K562 (cell line): Measurements from ENCODE around the gene LCE1E. TPM values are rescaled to one million over a fixed set of nuclear protein-coding genes. Genes with fewer than 3 reads are reported as not detected.

Experiments
- ATAC-seq: fragments of 200-7000 bp; cut with Tn5 transposase; 3 replicates; pipeline ENCODE4 v1.9.1; 2020; ENCODE audit warnings: moderate library complexity
- BruUV-seq: library from RNA; stranded (reverse); fragments of 400-500 nt; replicated peaks from 2 replicates; lab custom pipeline; 2021; lab: Mats Ljungman, UMichigan
- CTCF ChIA-PET: fragments of 300-600 bp; formaldehyde crosslinking; extraction: SDS; loops from one replicate; lab custom pipeline; 2021; ENCODE audit warnings: low intra/inter-chr PET ratio; lab: Yijun Ruan, JAX
- POLR2A ChIA-PET: fragments of 300-600, 350-650 bp; sonication (Branson Sonifier 250); formaldehyde crosslinking; extraction: SDS; loops from one replicate; lab custom pipeline; 2021; ENCODE audit warnings: antibody characterized with exemption, inconsistent platforms; lab: Yijun Ruan, JAX
- DNase-seq, 4 experiments: peaks; one replicate each; pipeline versions ENCODE4 v3.0.0 to v3.0.0-alpha.2; 2011 to 2018; ENCODE audit warnings: low spot score in 3 of 4, mixed read lengths in 3 of 4; ENCODE audit errors: extremely low read depth in 1 of 4
- FAIRE-seq: peaks from 2 replicates; lab custom pipeline; 2011; peaks lifted over from hg19 to GRCh38; lab: Jason Lieb, UNC
- H2AFZ ChIP-seq: 2 replicates; pipeline ENCODE4 v1.6.0; 2011; ENCODE audit warnings: low read depth, low read length, control low read depth, inconsistent platforms
- H3K27ac ChIP-seq: fragments of 200-600 bp; 3 replicates; pipeline ENCODE4 v1.8.0; 2011; ENCODE audit warnings: low read depth, mild to moderate bottlenecking, control low read depth, inconsistent platforms, low read length, moderate library complexity, mixed read lengths; ENCODE audit errors: extremely low read depth
- H3K27me3 ChIP-seq, 2 experiments: fragments of 300-600 bp in 1 of 2; 2 replicates in 1 of 2; 3 replicates in 1 of 2; pipeline versions ENCODE4 v1.6.0 to v1.8.0; 2011; ENCODE audit warnings: inconsistent platforms in 2 of 2, low read length in 2 of 2, mild to moderate bottlenecking in 1 of 2, mixed read lengths in 1 of 2, moderate library complexity in 1 of 2; ENCODE audit not compliant: control insufficient read depth in 2 of 2, insufficient read depth in 2 of 2
- H3K36me3 ChIP-seq: fragments of 300-600 bp; 3 replicates; pipeline ENCODE4 v1.8.0; 2011; ENCODE audit warnings: mild to moderate bottlenecking, low read length, inconsistent platforms; ENCODE audit not compliant: control insufficient read depth, insufficient read depth
- H3K4me1 ChIP-seq, 2 experiments: fragments of 200-600 bp in 1 of 2; replicated peaks in 1 of 2; 2 replicates in 1 of 2; 3 replicates in 1 of 2; pipeline versions ENCODE4 v1.5.1 to v1.8.0; 2011; ENCODE audit warnings: inconsistent platforms in 2 of 2, low read length in 2 of 2, mild to moderate bottlenecking in 1 of 2, mixed read lengths in 1 of 2, moderate library complexity in 1 of 2; ENCODE audit not compliant: control insufficient read depth in 2 of 2, insufficient read depth in 2 of 2
- H3K4me2 ChIP-seq: 2 replicates; pipeline ENCODE4 v1.6.1; 2011; ENCODE audit warnings: low read length, control low read depth, inconsistent platforms, mixed read lengths; ENCODE audit not compliant: insufficient read depth
- H3K4me3 ChIP-seq: fragments of 200-600 bp; sonication (generic), shearing (Covaris generic); 2 replicates; pipeline ENCODE4 v1.5.1; 2016; ENCODE audit warnings: control low read depth, inconsistent platforms
- H3K79me2 ChIP-seq: fragments of 200-600 bp; 3 replicates; pipeline ENCODE4 v1.8.0; 2011; ENCODE audit warnings: low read length, inconsistent platforms; ENCODE audit not compliant: control insufficient read depth, insufficient read depth
- H3K9ac ChIP-seq, 2 experiments: 2 replicates each; pipeline versions ENCODE4 v1.6.0 to v1.6.1; 2011; ENCODE audit warnings: low read depth in 2 of 2, low read length in 2 of 2, control low read depth in 1 of 2, inconsistent platforms in 1 of 2, mild to moderate bottlenecking in 1 of 2, mixed read lengths in 1 of 2; ENCODE audit not compliant: insufficient read depth in 1 of 2
- H3K9me1 ChIP-seq: one replicate; pipeline ENCODE4 v1.6.0; 2011; ENCODE audit warnings: inconsistent platforms, mild to moderate bottlenecking, low read length, moderate library complexity; ENCODE audit not compliant: control insufficient read depth, insufficient read depth
- H3K9me3 ChIP-seq: replicated peaks from 2 replicates; pipeline ENCODE4 v1.5.1; 2011; ENCODE audit warnings: low read depth, low read length, inconsistent platforms; ENCODE audit not compliant: control insufficient read depth, insufficient read depth
- H4K20me1 ChIP-seq: replicated peaks from 2 replicates; pipeline ENCODE4 v1.6.1; 2011; ENCODE audit warnings: low read length, inconsistent platforms, mixed read lengths; ENCODE audit not compliant: control insufficient read depth, insufficient read depth
- CTCF ChIP-seq, 3 experiments: IDR thresholded peaks in 2 of 3; conservative IDR thresholded peaks in 1 of 3; 2 replicates each; pipeline ENCODE4 v1.5.1; 2011 to 2012; ENCODE audit warnings: low read length in 3 of 3, mild to moderate bottlenecking in 3 of 3, control low read depth in 2 of 3, improper control_type of control experiment in 1 of 3, inconsistent platforms in 1 of 3, low read depth in 1 of 3, mixed read lengths in 1 of 3, moderate library complexity in 1 of 3; ENCODE audit not compliant: insufficient read depth in 2 of 3
- ILF3 ChIP-seq: fragments of 450-650 bp; IDR thresholded peaks from 2 replicates; pipeline ENCODE4 v1.6.1; 2018; ENCODE audit warnings: antibody characterized with exemption, mild to moderate bottlenecking, moderate library complexity, borderline replicate concordance
- KDM5B ChIP-seq: fragments of 200-600 bp; sonication (generic); IDR thresholded peaks from 2 replicates; pipeline ENCODE4 v1.6.1; 2012; ENCODE audit warnings: low read depth, mild to moderate bottlenecking, moderate library complexity, low read length, control low read depth, inconsistent platforms; ENCODE audit not compliant: insufficient replicate concordance
- MECOM ChIP-seq: fragments of 250-450 bp; sonication (Bioruptor Pico); IDR thresholded peaks from 2 replicates; pipeline ENCODE4 v1.8.0; 2022; ENCODE audit warnings: inconsistent platforms
- MTA1 ChIP-seq: fragments of 450-650 bp; IDR thresholded peaks from 2 replicates; pipeline ENCODE4 v1.6.1; 2017; ENCODE audit warnings: borderline replicate concordance
- NRF1 ChIP-seq, 2 experiments: fragments of 450-650 bp; IDR thresholded peaks in 1 of 2; conservative IDR thresholded peaks in 1 of 2; 2 replicates each; pipeline ENCODE4 v1.6.1; 2014; ENCODE audit warnings: mild to moderate bottlenecking in 2 of 2
- SLC30A9 ChIP-seq: fragments of 250-450 bp; sonication (Bioruptor Pico); IDR thresholded peaks from 2 replicates; pipeline ENCODE4 v1.8.0; 2022; ENCODE audit warnings: mild to moderate bottlenecking, moderate library complexity
- ZNF274 ChIP-seq: IDR thresholded peaks from 2 replicates; pipeline ENCODE4 v1.6.1; 2011; ENCODE audit warnings: low read depth, mild to moderate bottlenecking, low read length, moderate library complexity, borderline replicate concordance
- ZNF449 ChIP-seq: fragments of 250-450 bp; sonication (Bioruptor Pico); IDR thresholded peaks from 2 replicates; pipeline ENCODE4 v1.8.0; 2022; ENCODE audit warnings: moderate library complexity, mild to moderate bottlenecking, inconsistent platforms
- ZNF695 ChIP-seq: fragments of 450-650 bp; formaldehyde crosslinking; IDR thresholded peaks from 2 replicates; pipeline ENCODE4 v1.4.0; 2020; ENCODE audit warnings: mild to moderate bottlenecking, moderate library complexity
- WGBS: fragments of 100-300 bp; shearing (Covaris generic); methylation state at CpG from one replicate; pipeline ENCODE4 v1.1.6; 2016; ENCODE audit warnings: low coverage, mixed read lengths; ENCODE audit not compliant: insufficient coverage; ENCODE audit errors: missing lambda C conversion rate; 5-methylcytosine and 5-hydroxymethylcytosine counted together
- in situ Hi-C: fragments of 300-500 bp; cut with MboI; formaldehyde crosslinking; loops from 4 replicates; pipeline ENCODE4 v1.15.0; 2018; ENCODE audit warnings: inconsistent platforms, mixed read lengths
- intact Hi-C: fragments of 100-400 bp; cut with micrococcal nuclease; formaldehyde crosslinking; loops from 2 replicates; pipeline ENCODE4 v1.14.2; 2022
- polyA plus RNA-seq, 8 experiments: library from polyadenylated mRNA; depleted of rRNA in 4 of 8; stranded (reverse) in 5 of 8; unstranded in 3 of 8; fragments of >200 nt; fragmentation: Nextera tagmentation in 2 of 8; fragmentation: Illumina TruSeq in 1 of 8; extraction: Ambion mirVana in 2 of 8; extraction: Trizol in 1 of 8; gene quantifications; 2 replicates each; pipeline versions ENCODE4 v1.2.1 to v1.2.3, GENCODE V29; 2011 to 2014; ENCODE audit warnings: inconsistent platforms in 1 of 8, missing spikeins in 1 of 8
- total RNA-seq, 7 experiments: library from RNA; depleted of rRNA in 6 of 7; stranded (reverse); fragments of >200 nt in 6 of 7; fragmentation: Illumina TruSeq in 2 of 7; extraction: Trizol in 2 of 7; gene quantifications; 2 replicates each; pipeline versions ENCODE4 v1.2.1 to v1.2.3, GENCODE V29; 2011 to 2021; ENCODE audit warnings: low replicate concordance in 1 of 7
- TF ChIP-seq, protein P1 (sequence below): fragments of 450-650 bp; formaldehyde crosslinking; conservative IDR thresholded peaks from 2 replicates; pipeline ENCODE4 v1.4.0; 2022; ENCODE audit warnings: mild to moderate bottlenecking, missing genetic modification characterization

The LCE1E gene
- total and polyA plus RNA-seq, 9 of the 15 experiments (the other 6 are each of a cell fraction or from before 2014, with no cell fraction given): not detected

- WGBS: 0% methylated on average over 6 of the region's 6 CpGs
- intact Hi-C loops: no loop called here
- no peaks in the 10 kb centered on the region for H3K4me1 ChIP-seq
- no peak within 1 kb of the TSS for H3K4me3 ChIP-seq
- ChIA-PET POLR2A (no interaction called here), CTCF (no interaction called here)
- no peak within 1 kb of the TSS for H2AFZ ChIP-seq
- DNase-seq (no peak), FAIRE-seq (no peak), ATAC-seq (no peak)
- in situ Hi-C loops: no loop called here
- H3K9ac ChIP-seq: no peak within 1 kb of the TSS
- no peaks in the 10 kb centered on the region for H3K27me3 ChIP-seq
- no peak within 1 kb of the TSS for H3K27ac ChIP-seq
- no TSS peak for BruUV-seq
- H4K20me1 ChIP-seq: no peaks in the 10 kb centered on the region
- H3K9me1 ChIP-seq: no peaks in the 10 kb centered on the region
- no peaks in the 10 kb centered on the region for H3K79me2 ChIP-seq
- H3K36me3 ChIP-seq: no peaks in the 10 kb centered on the region
- no peaks in the 10 kb centered on the region for H3K9me3 ChIP-seq
- 0 out of 6 replicates have a peak, but pooled peaks of 1 of the 3 experiments have one; percentile 17 for TF ChIP-seq CTCF (IDR thresholded peaks at IDR 0.05 in 2 of 3, conservative IDR thresholded peaks at IDR 0.05 in 1 of 3; ENCODE audit: insufficient read depth in 2 of 3, low read depth in 1 of 3, low read length in 3 of 3)
- no peak for TF ChIP-seq ILF3
- no peak within 1 kb of the TSS for H3K4me2 ChIP-seq
Observed at GRCh38 chr1:152774875-152775274, 11.2 kb upstream of the LCE1E start, which contains the start of gene LCE1F. TSS of gene LCE1F (plus strand) at chr1:152775140. CDS start at chr1:152776372, 1,232 bp downstream.

DNA sequence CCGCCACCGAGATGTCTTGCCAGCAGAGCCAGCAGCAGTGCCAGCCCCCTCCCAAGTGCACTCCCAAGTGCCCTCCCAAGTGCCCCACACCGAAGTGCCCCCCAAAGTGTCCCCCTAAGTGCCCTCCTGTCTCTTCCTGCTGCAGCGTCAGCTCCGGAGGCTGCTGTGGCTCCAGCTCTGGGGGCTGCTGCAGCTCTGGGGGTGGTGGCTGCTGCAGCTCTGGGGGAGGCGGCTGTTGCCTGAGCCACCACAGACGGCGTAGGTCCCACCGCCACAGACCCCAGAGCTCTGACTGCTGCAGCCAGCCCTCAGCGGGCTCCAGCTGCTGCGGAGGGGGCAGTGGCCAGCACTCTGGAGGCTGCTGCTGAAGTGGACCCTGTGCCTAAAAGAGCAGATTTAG lies 9.7 kb upstream of the LCE1E start:
- Histone ChIP-seq H3K36me3 (no peaks in the 10 kb centered on the region), H3K9me3 (no peaks in the 10 kb centered on the region), H3K9me1 (no peaks in the 10 kb centered on the region), H3K4me1 (no peaks in the 10 kb centered on the region), H4K20me1 (no peaks in the 10 kb centered on the region), H3K9ac (no peak overlapping the region), H3K4me3 (no peak overlapping the region), H3K4me2 (no peak overlapping the region), H3K27me3 (no peaks in the 10 kb centered on the region), H3K27ac (no peak overlapping the region), H3K79me2 (no peaks in the 10 kb centered on the region), H2AFZ (no peak overlapping the region)
- ATAC-seq (no peak), DNase-seq (no peak), FAIRE-seq (no peak)
- WGBS: 0% methylated on average over 8 of the region's 11 CpGs
- no TSS peak for BruUV-seq
- ChIA-PET CTCF (no interaction called here), POLR2A (interaction anchor here (0.6 kb wide), 1 partner anchor 12 kb away, joined by 3 read pairs; no protein-coding TSS in a partner anchor)
- in situ Hi-C loops (no loop called here), intact Hi-C loops (no loop called here)
- TF ChIP-seq MECOM (CRISPR knock-in tag): no peak
- no peak for TF ChIP-seq ZNF449 (CRISPR knock-in tag)
- no peak for TF ChIP-seq SLC30A9 (CRISPR knock-in tag)
- TF ChIP-seq KDM5B: no peak
- no peak for TF ChIP-seq NRF1 (conservative IDR thresholded peaks at IDR 0.05 in 1 of 2, IDR thresholded peaks at IDR 0.05 in 1 of 2)
- no peak for TF ChIP-seq MTA1
- no peak for TF ChIP-seq ZNF695 (CRISPR knock-in tag)
- TF ChIP-seq, protein P1, sequence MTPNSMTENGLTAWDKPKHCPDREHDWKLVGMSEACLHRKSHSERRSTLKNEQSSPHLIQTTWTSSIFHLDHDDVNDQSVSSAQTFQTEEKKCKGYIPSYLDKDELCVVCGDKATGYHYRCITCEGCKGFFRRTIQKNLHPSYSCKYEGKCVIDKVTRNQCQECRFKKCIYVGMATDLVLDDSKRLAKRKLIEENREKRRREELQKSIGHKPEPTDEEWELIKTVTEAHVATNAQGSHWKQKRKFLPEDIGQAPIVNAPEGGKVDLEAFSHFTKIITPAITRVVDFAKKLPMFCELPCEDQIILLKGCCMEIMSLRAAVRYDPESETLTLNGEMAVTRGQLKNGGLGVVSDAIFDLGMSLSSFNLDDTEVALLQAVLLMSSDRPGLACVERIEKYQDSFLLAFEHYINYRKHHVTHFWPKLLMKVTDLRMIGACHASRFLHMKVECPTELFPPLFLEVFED (CRISPR knock-in tag): no peak
- TF ChIP-seq ZNF274: no peak
